Epithelial cell of umbilical artery (primary cell): ENCODE results near the gene FAM131A. TPM values are rescaled to one million over a fixed set of nuclear protein-coding genes. Genes with fewer than 3 reads are reported as not detected.

Source experiments
- total RNA-seq: library from RNA; depleted of rRNA; stranded (reverse); fragments of >200 nt; gene quantifications from 2 replicates; pipeline ENCODE4 v1.2.3, GENCODE V29; 2014

Gene FAM131A, protein sequence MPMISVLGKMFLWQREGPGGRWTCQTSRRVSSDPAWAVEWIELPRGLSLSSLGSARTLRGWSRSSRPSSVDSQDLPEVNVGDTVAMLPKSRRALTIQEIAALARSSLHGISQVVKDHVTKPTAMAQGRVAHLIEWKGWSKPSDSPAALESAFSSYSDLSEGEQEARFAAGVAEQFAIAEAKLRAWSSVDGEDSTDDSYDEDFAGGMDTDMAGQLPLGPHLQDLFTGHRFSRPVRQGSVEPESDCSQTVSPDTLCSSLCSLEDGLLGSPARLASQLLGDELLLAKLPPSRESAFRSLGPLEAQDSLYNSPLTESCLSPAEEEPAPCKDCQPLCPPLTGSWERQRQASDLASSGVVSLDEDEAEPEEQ
- total RNA-seq, result 30.9 and 37.1 TPM in 2 replicates

GRCh38 chr3:184337399-184337714 is at the start of gene FAM131A:
FAM131A (plus strand) TSS chr3:184337600; CDS start chr3:184337631, 31 bp downstream.

DNA sequence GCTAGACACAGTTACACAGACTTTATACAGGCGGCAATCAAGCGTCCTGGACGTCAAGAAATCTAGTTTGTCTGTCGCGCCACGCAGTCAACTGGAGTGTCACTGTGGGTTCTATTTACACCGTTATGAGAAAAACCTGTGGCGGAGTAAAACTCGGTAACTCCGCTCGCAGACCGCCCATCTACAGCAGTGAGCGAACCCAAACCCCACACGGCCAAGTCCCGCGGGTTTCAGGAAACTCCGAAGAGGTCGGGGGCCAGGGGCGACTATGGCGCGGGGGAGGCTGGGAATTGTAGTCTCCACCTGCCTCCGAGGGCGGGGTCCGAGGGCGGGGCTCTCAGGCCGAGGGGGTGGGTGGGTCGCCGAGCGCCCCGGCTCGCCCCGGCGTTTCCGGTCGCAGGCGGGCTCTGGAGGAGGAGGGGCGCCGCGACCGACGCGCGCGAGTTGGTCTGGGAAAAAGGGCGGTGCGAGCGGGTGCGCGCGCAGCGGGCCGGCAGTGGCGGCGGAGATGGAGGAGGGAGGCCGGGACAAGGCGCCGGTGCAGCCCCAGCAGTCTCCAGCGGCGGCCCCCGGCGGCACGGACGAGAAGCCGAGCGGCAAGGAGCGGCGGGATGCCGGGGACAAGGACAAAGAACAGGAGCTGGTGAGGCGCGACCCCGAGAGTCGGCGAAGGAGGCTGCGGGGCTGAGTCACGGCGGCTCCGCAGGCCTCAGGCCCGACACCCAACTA is 38.5 kb upstream of the FAM131A start, which contains the start of gene PSMD2:
Gene PSMD2 (plus strand): TSS at position 483 of the 729 bp plus-strand sequence. CDS start 26 bp downstream, at position 509.

DNA sequence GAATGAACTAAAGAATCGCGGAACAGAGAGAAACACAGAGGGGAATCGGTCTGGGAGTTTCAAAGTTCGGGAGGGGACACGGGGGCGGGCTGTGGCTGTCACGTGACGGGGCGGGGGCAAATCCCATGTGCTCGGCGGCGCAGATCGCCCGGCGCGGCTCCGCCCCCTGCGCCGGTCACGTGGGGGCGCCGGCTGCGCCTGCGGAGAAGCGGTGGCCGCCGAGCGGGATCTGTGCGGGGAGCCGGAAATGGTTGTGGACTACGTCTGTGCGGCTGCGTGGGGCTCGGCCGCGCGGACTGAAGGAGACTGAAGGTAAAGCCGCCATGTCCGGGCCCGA is 23.1 kb upstream of the FAM131A start, which contains the start of gene EIF4G1:
Gene EIF4G1 (plus strand): TSS at position 244 of the 337 bp plus-strand sequence. CDS start 1,191 bp downstream, outside the sequence.

DNA sequence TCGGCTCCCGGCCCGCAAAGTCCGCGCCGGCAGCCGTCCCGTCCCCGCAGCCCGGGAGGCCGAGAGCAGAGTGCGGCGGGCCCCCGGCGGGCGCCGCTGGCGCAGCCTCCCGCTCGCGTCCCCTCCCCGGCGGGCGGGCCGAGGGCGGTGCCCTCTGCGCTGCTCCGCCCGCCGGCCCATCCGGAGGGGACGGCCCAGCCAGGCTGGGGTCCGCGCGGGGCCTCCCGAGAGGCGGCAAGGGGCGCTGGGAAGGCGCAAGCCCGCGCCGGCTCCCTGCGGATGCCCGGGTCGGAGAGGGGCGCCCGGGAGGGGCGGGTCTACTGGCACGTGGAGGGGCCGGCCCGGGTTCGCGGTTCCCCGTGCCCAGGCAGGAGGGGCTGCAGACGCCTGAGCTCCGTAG is 24.1 kb downstream of the FAM131A start, which contains the start of the genes CLCN2 and POLR2H:
Gene CLCN2 (minus strand): TSS at position 74 of the 400 bp plus-strand sequence. CDS start 126 bp downstream, outside the sequence.
Gene POLR2H (plus strand): TSS at position 179 of the 400 bp plus-strand sequence. CDS start 1,783 bp downstream, outside the sequence.

DNA sequence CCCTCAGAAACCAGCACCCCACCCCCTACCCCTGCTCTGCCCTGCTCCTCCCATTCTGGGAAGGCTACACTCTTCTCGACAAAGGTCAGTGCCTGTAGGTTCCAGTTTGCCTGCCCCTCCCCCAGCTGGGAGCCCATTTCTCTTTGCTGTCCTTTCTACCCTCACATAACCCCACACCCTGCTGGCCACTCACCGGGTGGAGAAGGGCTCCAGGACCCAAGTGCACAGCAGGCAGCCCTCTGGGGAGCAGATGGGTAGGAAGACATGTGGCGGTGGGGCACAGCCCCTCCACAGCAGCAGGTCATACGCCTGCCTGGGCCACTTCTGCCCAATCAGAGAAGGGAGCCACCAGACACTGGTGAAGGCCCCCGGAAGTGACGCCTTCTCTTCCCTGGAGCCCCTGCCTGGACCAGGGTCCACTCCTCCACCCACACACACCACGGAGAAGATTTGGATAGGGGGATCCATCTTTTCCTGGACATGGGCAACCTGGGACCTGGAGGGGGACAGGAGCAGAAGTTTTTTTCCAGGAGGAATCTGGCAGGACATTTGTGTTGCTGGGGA is 40.6 kb downstream of the FAM131A start, which contains the start of gene THPO:
Gene THPO (minus strand): TSS at position 326 of the 564 bp plus-strand sequence. CDS start 1,948 bp downstream, outside the sequence.

GRCh38 chr3:184379358-184380184 is 42.2 kb downstream of the FAM131A start, which contains the start of gene CHRD:
CHRD (plus strand) TSS chr3:184380054; CDS start chr3:184380319, 265 bp downstream.

Other genes with a start within 250 kb of the FAM131A start
- not detected in 2 replicates for gene HTR3E, start 240.5 kb upstream of the FAM131A start, total RNA-seq
- 44.5 and 52.3 TPM in 2 replicates for gene EIF2B5, start 202.2 kb upstream of the FAM131A start, total RNA-seq
- gene DVL3, start 182.2 kb upstream of the FAM131A start, total RNA-seq, result 18.5 and 19.6 TPM in 2 replicates
- 351 and 389 TPM in 2 replicates for gene AP2M1, start 162.7 kb upstream of the FAM131A start, total RNA-seq
- gene ABCF3, start 151.4 kb upstream of the FAM131A start, total RNA-seq, result 39.2 and 41.6 TPM in 2 replicates
- not detected in 2 replicates for gene VWA5B2, start 108.0 kb upstream of the FAM131A start, total RNA-seq
- 26.6 and 32.5 TPM in 2 replicates for gene ALG3, start 88.6 kb upstream of the FAM131A start, total RNA-seq
- 3.6 and 5.8 TPM in 2 replicates for gene EEF1AKMT4, start 87.9 kb upstream of the FAM131A start, total RNA-seq
- 0.15 TPM in 1 of 2 replicates, not detected in the other for gene CAMK2N2, start 76.0 kb upstream of the FAM131A start, total RNA-seq
- gene ECE2, start 61.6 kb upstream of the FAM131A start, total RNA-seq, result not detected in 2 replicates
- 534 and 651 TPM in 2 replicates for gene PSMD2, start 38.4 kb upstream of the FAM131A start, total RNA-seq
- gene EIF4G1, start 23.0 kb upstream of the FAM131A start, total RNA-seq, result 222 and 225 TPM in 2 replicates
- gene CLCN2, start 24.0 kb downstream of the FAM131A start, total RNA-seq, result 1.9 and 3.2 TPM in 2 replicates
- gene POLR2H, start 24.1 kb downstream of the FAM131A start, total RNA-seq, result 165 and 180 TPM in 2 replicates
- under 0.01 TPM in 1 of 2 replicates, not detected in the other for gene THPO, start 40.6 kb downstream of the FAM131A start, total RNA-seq
- 0.15 and 0.32 TPM in 2 replicates for gene CHRD, start 42.5 kb downstream of the FAM131A start, total RNA-seq
- gene EPHB3, start 224.2 kb downstream of the FAM131A start, total RNA-seq, result 0.15 TPM in 1 of 2 replicates, not detected in the other